Fibroblast of upper back skin (primary cell): ENCODE measurements around the gene RABGAP1L.
"Not testable (repeated sequence)": the region's sequence is repeated elsewhere in the genome, so short reads cannot be mapped to it uniquely, and the experiment has no call there.

Experiments
- DNase-seq: peaks from one replicate; pipeline ENCODE4 v3.0.0-alpha.2; 2013

RABGAP1L gene

GRCh38 chr1:174309490-174309889 is 150.2 kb downstream of the RABGAP1L start:
- DNase-seq = no peak

GRCh38 chr1:174314433-174314832 is 155.1 kb downstream of the RABGAP1L start:
- DNase-seq = no peak

- DNase-seq = no peak
These were observed 155.9 kb downstream of the RABGAP1L start for GRCh38 chr1:174315239-174315638.

GRCh38 chr1:174320897-174321296 is 161.6 kb downstream of the RABGAP1L start:
- not testable (repeated sequence) for DNase-seq

GRCh38 chr1:174322202-174322862 is 163.0 kb downstream of the RABGAP1L start:
- no peak for DNase-seq

GRCh38 chr1:174324493-174324892 is 165.2 kb downstream of the RABGAP1L start:
- DNase-seq = no peak

- no peak for DNase-seq
These were observed 165.6 kb downstream of the RABGAP1L start for GRCh38 chr1:174324939-174325338.

- DNase-seq = no peak
These were observed 167.0 kb downstream of the RABGAP1L start for GRCh38 chr1:174326278-174326677.

- no peak for DNase-seq
These were observed 174.1 kb downstream of the RABGAP1L start for GRCh38 chr1:174333437-174333836.

- no peak for DNase-seq
These were observed 177.8 kb downstream of the RABGAP1L start for GRCh38 chr1:174337000-174337681.

GRCh38 chr1:174340404-174340803 is 181.1 kb downstream of the RABGAP1L start:
- not testable (repeated sequence) for DNase-seq

GRCh38 chr1:174344162-174344561 is 184.8 kb downstream of the RABGAP1L start:
- no peak for DNase-seq

- DNase-seq = no peak
These were observed 192.8 kb downstream of the RABGAP1L start for GRCh38 chr1:174352117-174352516.

- no peak for DNase-seq
These were observed 193.7 kb downstream of the RABGAP1L start for GRCh38 chr1:174352883-174353608.

GRCh38 chr1:174358344-174358743 is 199.0 kb downstream of the RABGAP1L start:
- no peak for DNase-seq

- DNase-seq = no peak
These were observed 199.6 kb downstream of the RABGAP1L start for GRCh38 chr1:174358786-174359453.

GRCh38 chr1:174359454-174359805 is 200.1 kb downstream of the RABGAP1L start:
- no peak for DNase-seq

GRCh38 chr1:174364996-174365736 is 205.8 kb downstream of the RABGAP1L start:
- DNase-seq = no peak

GRCh38 chr1:174366946-174367345 is 207.6 kb downstream of the RABGAP1L start:
- DNase-seq = no peak

- DNase-seq = no peak
These were observed 208.6 kb downstream of the RABGAP1L start for GRCh38 chr1:174367892-174368291.

GRCh38 chr1:174376030-174376429 is 216.7 kb downstream of the RABGAP1L start:
- no peak for DNase-seq

- no peak for DNase-seq
These were observed 232.4 kb downstream of the RABGAP1L start for GRCh38 chr1:174391716-174392115.

GRCh38 chr1:174393885-174394284 is 234.6 kb downstream of the RABGAP1L start:
- DNase-seq = no peak
